HFFc6 (cell line): ENCODE measurements around the gene MTCL1. TPM values are rescaled to one million over a fixed set of nuclear protein-coding genes. Genes with fewer than 3 reads are reported as not detected.

Source experiments
- DNase-seq: peaks from one replicate; pipeline ENCODE4 v3.0.0-alpha.2; 2018
- H3K27ac Mint-ChIP-seq: 2 replicates; pipeline ENCODE4 v1.8.0; 2020; ENCODE audit warnings: mild to moderate bottlenecking, mixed read lengths
- H3K27me3 Mint-ChIP-seq: 2 replicates; pipeline ENCODE4 v1.8.0; 2021; ENCODE audit warnings: mild to moderate bottlenecking, moderate library complexity, mixed read lengths; ENCODE audit not compliant: insufficient read depth
- H3K36me3 Mint-ChIP-seq: 2 replicates; pipeline ENCODE4 v1.8.0; 2021; ENCODE audit warnings: low read depth, mixed read lengths
- H3K4me1 Mint-ChIP-seq: 2 replicates; pipeline ENCODE4 v1.8.0; 2020; ENCODE audit warnings: low read depth, mixed read lengths
- H3K4me3 Mint-ChIP-seq: 2 replicates; pipeline ENCODE4 v1.8.0; 2020; ENCODE audit warnings: mild to moderate bottlenecking, moderate library complexity, mixed read lengths
- H3K9me3 Mint-ChIP-seq: 2 replicates; pipeline ENCODE4 v1.8.0; 2020; ENCODE audit warnings: mild to moderate bottlenecking, mixed read lengths
- total RNA-seq, 6 experiments: library from RNA; stranded (reverse); fragmentation: NEBNext Ultra II Directional; extraction: Animal tissue kit (Norgen Biotek cat#: 25700); gene quantifications; 2 replicates in 1 of 6; 3 replicates in 5 of 6; pipeline ENCODE4 v1.2.3, GENCODE V29; 2021
- TF ChIP-seq, protein P1 (sequence below): fragments of 200-600 bp; sonication (generic); IDR thresholded peaks from 2 replicates; pipeline ENCODE4 v1.5.0; 2021; ENCODE audit warnings: antibody characterized with exemption, mild to moderate bottlenecking

Gene MTCL1
- total RNA-seq, 6 experiments from 2014 or later = 47.2 to 59.7 (median 55.3) TPM

DNA sequence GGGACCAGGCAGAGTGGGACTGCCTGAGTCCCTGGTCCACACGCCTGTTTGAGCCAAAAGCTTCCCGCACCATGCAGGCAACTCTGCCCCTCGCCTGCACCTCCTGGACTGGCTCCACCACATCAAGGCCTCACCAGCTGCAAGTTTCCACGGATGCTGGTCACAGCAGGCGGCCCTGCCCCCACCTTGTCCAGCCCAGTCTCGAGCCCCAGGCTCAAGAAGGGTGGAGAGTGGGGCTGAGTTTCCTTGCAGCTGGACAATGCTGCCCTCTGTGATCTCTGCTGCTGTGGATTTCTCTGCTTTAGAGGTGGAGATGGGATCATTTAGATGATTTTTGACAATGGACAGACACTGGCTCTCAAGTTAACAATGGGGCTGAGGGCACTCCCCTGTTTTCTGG lies 74.9 kb downstream of the MTCL1 start:
- H3K27ac Mint-ChIP-seq = no peak overlapping the region
- H3K4me3 Mint-ChIP-seq = no peak overlapping the region
- no peaks in the 10 kb centered on the region for H3K9me3 Mint-ChIP-seq
- TF ChIP-seq, protein P1, sequence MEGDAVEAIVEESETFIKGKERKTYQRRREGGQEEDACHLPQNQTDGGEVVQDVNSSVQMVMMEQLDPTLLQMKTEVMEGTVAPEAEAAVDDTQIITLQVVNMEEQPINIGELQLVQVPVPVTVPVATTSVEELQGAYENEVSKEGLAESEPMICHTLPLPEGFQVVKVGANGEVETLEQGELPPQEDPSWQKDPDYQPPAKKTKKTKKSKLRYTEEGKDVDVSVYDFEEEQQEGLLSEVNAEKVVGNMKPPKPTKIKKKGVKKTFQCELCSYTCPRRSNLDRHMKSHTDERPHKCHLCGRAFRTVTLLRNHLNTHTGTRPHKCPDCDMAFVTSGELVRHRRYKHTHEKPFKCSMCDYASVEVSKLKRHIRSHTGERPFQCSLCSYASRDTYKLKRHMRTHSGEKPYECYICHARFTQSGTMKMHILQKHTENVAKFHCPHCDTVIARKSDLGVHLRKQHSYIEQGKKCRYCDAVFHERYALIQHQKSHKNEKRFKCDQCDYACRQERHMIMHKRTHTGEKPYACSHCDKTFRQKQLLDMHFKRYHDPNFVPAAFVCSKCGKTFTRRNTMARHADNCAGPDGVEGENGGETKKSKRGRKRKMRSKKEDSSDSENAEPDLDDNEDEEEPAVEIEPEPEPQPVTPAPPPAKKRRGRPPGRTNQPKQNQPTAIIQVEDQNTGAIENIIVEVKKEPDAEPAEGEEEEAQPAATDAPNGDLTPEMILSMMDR = no peak
- DNase-seq = no peak
- H3K4me1 Mint-ChIP-seq = no peaks in the 10 kb centered on the region
- H3K36me3 Mint-ChIP-seq = peaks cover 42% of the 10 kb centered on the region
- 0 out of 2 replicates have a peak, but pooled peaks cover 4% of the 10 kb centered on the region for H3K27me3 Mint-ChIP-seq

DNA sequence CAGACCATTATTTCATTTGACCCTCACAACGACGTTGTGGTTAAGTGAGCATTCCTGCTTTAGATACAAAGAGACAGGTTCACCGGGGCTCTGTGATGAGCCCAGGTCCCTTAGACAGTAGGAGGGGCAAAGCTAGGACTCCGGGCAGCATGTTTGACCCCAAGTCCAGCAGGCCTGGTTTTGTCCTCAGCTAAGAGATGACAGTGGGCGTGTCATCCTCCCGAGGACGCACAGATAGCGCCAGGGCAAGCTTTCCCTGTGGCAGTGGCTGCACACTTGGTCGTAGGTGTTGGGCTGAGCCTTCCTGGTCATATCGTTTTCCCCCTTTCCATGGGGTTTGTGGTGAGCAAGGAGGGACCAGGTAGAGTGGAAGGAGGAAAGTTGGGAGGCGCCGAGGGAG lies 76.3 kb downstream of the MTCL1 start:
- H3K4me3 Mint-ChIP-seq = no peak overlapping the region
- TF ChIP-seq, protein P1 = no peak
- H3K27ac Mint-ChIP-seq = no peak overlapping the region; the same call in 1 of the 2 replicates
- peaks cover 6% of the 10 kb centered on the region for H3K27me3 Mint-ChIP-seq
- DNase-seq = no peak
- no peaks in the 10 kb centered on the region for H3K9me3 Mint-ChIP-seq
- peaks cover 52% of the 10 kb centered on the region for H3K36me3 Mint-ChIP-seq
- H3K4me1 Mint-ChIP-seq = no peaks in the 10 kb centered on the region

DNA sequence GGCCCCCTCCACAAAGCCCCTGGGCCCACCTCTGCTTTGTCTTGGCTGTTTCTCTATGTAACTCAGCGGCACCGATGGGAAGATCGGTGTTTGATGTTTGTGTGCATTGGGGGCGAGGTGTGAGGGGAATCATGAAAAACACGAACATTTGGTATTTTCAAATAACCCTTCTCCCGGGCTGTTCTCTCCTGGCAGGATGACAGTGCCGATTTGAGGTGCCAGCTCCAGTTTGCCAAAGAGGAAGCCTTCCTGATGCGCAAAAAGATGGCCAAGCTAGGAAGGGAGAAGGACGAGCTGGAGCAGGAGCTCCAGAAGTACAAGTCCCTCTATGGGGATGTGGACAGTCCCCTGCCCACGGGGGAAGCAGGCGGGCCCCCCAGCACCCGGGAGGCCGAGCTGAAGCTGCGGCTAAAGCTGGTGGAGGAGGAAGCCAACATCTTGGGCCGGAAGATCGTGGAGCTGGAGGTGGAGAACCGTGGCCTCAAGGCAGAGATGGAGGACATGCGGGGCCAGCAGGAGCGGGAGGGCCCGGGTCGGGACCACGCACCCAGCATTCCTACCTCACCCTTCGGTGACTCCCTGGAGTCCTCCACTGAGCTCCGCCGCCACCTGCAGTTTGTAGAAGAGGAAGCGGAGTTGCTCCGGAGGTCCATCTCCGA lies 78.1 kb downstream of the MTCL1 start:
- TF ChIP-seq, protein P1 = no peak
- no peaks in the 10 kb centered on the region for H3K9me3 Mint-ChIP-seq

DNA sequence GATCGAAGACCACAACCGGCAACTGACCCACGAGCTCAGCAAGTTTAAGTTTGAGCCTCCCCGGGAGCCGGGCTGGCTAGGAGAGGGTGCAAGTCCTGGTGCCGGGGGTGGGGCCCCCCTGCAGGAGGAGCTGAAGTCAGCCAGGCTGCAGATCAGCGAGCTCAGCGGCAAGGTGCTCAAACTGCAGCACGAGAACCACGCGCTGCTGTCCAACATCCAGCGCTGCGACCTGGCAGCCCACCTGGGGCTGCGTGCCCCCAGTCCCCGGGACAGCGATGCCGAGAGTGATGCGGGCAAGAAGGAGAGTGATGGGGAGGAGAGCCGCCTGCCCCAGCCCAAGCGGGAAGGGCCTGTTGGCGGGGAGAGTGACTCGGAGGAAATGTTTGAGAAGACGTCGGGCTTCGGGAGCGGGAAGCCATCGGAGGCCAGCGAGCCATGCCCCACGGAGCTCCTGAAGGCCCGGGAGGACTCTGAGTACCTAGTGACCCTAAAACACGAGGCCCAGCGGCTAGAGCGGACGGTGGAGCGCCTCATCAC lies 78.7 kb downstream of the MTCL1 start:
- no peak for DNase-seq
- H3K4me1 Mint-ChIP-seq = peaks cover 5% of the 10 kb centered on the region; the same call in 1 of the 2 replicates
- no peak overlapping the region for H3K27ac Mint-ChIP-seq
- H3K27me3 Mint-ChIP-seq = peaks cover 6% of the 10 kb centered on the region
- H3K36me3 Mint-ChIP-seq = peaks cover 71% of the 10 kb centered on the region
- H3K9me3 Mint-ChIP-seq = no peaks in the 10 kb centered on the region
- TF ChIP-seq, protein P1 = no peak
- no peak overlapping the region for H3K4me3 Mint-ChIP-seq

More for the DNA sequence above, 78.1 kb downstream of the MTCL1 start:
- Mint-ChIP-seq H3K27me3 (peaks cover 6% of the 10 kb centered on the region), H3K27ac (no peak overlapping the region), H3K4me1 (peaks cover 3% of the 10 kb centered on the region; the same call in 1 of the 2 replicates), H3K4me3 (no peak overlapping the region), H3K36me3 (peaks cover 65% of the 10 kb centered on the region)
- DNase-seq = no peak

DNA sequence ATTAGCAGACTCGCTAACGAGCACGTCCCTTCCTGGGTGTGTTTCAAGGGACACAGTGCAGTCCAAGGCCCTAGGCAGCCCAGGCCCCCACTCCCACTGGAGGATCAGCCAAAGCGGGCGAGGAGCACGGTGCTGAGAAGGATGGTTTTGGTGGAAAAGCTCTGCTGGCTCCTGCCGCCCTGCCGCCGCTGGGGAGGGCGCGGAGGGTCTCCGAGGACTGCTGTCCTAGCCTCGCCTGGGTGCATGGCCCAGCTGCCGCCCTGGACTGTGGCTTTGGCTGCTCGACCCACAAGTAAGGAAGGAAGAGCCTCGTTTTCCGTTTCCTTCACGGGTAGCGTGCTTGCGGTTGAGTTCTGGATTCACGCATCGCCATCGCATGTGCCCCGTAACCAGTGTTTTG lies 79.9 kb downstream of the MTCL1 start:
- TF ChIP-seq, protein P1 = no peak
- Mint-ChIP-seq H3K4me3 (no peak overlapping the region), H3K9me3 (no peaks in the 10 kb centered on the region), H3K36me3 (peaks cover 68% of the 10 kb centered on the region), H3K4me1 (peaks cover 12% of the 10 kb centered on the region), H3K27ac (no peak overlapping the region), H3K27me3 (peaks cover 9% of the 10 kb centered on the region)
- DNase-seq = no peak
